Peyer's patch (tissue), 4 donors: Measurements from ENCODE around the gene NPIPA5.
"Not testable (repeated sequence)": the region's sequence is repeated elsewhere in the genome, so short reads cannot be mapped to it uniquely, and the experiment has no call there.

Experiments
- POLR2A ChIP-seq, 2 donors: fragments of 450-650 bp; IDR thresholded peaks; one replicate each; pipeline ENCODE4 v1.5.1; 2017; ENCODE audit warnings: antibody characterized with exemption in 2 of 2, mild to moderate bottlenecking in 2 of 2, moderate library complexity in 2 of 2
- TF ChIP-seq, protein P1 (sequence below), 6 experiments: fragments of 450-650 bp in 4 of 6; fragments of 200-600 bp in 2 of 6; sonication (generic) in 1 of 6; IDR thresholded peaks; one replicate each; pipeline ENCODE4 v1.5.1; 2017 to 2019; ENCODE audit warnings: antibody characterized with exemption in 6 of 6, mild to moderate bottlenecking in 3 of 6, moderate library complexity in 1 of 6

DNA sequence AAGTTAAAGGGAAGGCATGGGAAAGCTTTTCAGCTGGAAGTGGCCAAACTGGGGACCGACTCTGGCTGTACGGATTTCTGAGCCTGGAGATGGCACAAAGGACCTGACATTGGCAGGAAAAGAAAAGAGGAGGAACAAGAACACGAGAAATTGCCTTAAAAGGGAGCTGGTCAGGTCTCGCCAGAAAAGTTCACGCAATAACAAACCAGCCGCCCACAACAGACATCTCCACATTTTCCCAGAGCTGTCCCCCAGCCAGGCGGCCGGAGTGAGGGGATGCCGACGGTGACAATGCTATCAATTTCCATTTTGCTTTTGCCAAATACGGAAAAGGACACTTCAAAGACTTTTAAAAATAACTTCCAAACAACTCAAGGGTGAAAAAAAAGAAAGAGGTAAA lies 26.8 kb downstream of the NPIPA5 start:
- TF ChIP-seq, protein P1, sequence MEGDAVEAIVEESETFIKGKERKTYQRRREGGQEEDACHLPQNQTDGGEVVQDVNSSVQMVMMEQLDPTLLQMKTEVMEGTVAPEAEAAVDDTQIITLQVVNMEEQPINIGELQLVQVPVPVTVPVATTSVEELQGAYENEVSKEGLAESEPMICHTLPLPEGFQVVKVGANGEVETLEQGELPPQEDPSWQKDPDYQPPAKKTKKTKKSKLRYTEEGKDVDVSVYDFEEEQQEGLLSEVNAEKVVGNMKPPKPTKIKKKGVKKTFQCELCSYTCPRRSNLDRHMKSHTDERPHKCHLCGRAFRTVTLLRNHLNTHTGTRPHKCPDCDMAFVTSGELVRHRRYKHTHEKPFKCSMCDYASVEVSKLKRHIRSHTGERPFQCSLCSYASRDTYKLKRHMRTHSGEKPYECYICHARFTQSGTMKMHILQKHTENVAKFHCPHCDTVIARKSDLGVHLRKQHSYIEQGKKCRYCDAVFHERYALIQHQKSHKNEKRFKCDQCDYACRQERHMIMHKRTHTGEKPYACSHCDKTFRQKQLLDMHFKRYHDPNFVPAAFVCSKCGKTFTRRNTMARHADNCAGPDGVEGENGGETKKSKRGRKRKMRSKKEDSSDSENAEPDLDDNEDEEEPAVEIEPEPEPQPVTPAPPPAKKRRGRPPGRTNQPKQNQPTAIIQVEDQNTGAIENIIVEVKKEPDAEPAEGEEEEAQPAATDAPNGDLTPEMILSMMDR (IDR thresholded peaks at IDR 0.05): not testable (repeated sequence)
- not testable (repeated sequence) for TF ChIP-seq POLR2A (IDR thresholded peaks at IDR 0.05)
